Stimulated activated effector memory CD8-positive, alpha-beta T cell treated with anti-CD3 and anti-CD28 coated beads, Interleukin-12 subunit alpha, Interleukin-12 subunit beta, amount 100 ng/mL, for 72 hours (primary cell): Measurements from ENCODE around the gene ANKUB1.

Experiments
- ATAC-seq: fragments of 150-1000 bp; cut with Tn5 transposase; 2 replicates; pipeline ENCODE4 v1.10.0; 2021
- DNase-seq, 2 donors: peaks; one replicate each; pipeline ENCODE4 v3.0.0; 2021 to 2022; ENCODE audit warnings: low spot score in 2 of 2
- H3K27ac Mint-ChIP-seq: one replicate; pipeline ENCODE4 v1.8.0; 2022; ENCODE audit warnings: mild to moderate bottlenecking, mixed read lengths
- H3K36me3 Mint-ChIP-seq: one replicate; pipeline ENCODE4 v1.8.0; 2022; ENCODE audit warnings: mild to moderate bottlenecking, mixed read lengths
- H3K4me1 Mint-ChIP-seq: one replicate; pipeline ENCODE4 v1.8.0; 2022; ENCODE audit warnings: mixed read lengths
- H3K4me3 Mint-ChIP-seq: one replicate; pipeline ENCODE4 v1.8.0; 2022; ENCODE audit warnings: mild to moderate bottlenecking, mixed read lengths
- H3K9me3 Mint-ChIP-seq: one replicate; pipeline ENCODE4 v1.8.0; 2022; ENCODE audit warnings: mixed read lengths

The ANKUB1 gene

GRCh38 chr3:149815321-149815720, 23.0 kb upstream of the ANKUB1 start:
- no peaks in the 10 kb centered on the region for H3K9me3 Mint-ChIP-seq
- H3K4me3 Mint-ChIP-seq = peak overlapping the region; percentile 96
- ATAC-seq = no peak
- no peak overlapping the region for H3K27ac Mint-ChIP-seq
- H3K36me3 Mint-ChIP-seq = peaks cover 20% of the 10 kb centered on the region
- DNase-seq = no peak
- H3K4me1 Mint-ChIP-seq = peaks cover 60% of the 10 kb centered on the region

- Mint-ChIP-seq H3K27ac (peak overlapping the region; percentile 99), H3K9me3 (no peaks in the 10 kb centered on the region), H3K36me3 (peaks cover 20% of the 10 kb centered on the region), H3K4me1 (peaks cover 53% of the 10 kb centered on the region), H3K4me3 (peak overlapping the region; percentile 96)
- ATAC-seq (peak; percentile 33), DNase-seq (peak; percentile 3 to 54)
These were observed 21.3 kb upstream of the ANKUB1 start for GRCh38 chr3:149813367-149814281.

- Mint-ChIP-seq H3K9me3 (no peaks in the 10 kb centered on the region), H3K36me3 (peaks cover 20% of the 10 kb centered on the region), H3K4me3 (peak within 1 kb of the TSS; percentile 96), H3K4me1 (peaks cover 45% of the 10 kb centered on the region), H3K27ac (peak within 1 kb of the TSS; percentile 99)
- DNase-seq (peak; percentile 83 to 96), ATAC-seq (peak; percentile 96)
These were observed 20.4 kb upstream of the ANKUB1 start, which contains the start of gene RNF13 for GRCh38 chr3:149812606-149813366. TSS of gene RNF13 (plus strand) at chr3:149813215. CDS start at chr3:149846027, 32,812 bp downstream.

GRCh38 chr3:149812165-149812605, 19.8 kb upstream of the ANKUB1 start:
- ATAC-seq (no peak), DNase-seq (no peak)
- peak overlapping the region; percentile 96 for H3K4me3 Mint-ChIP-seq
- no peaks in the 10 kb centered on the region for H3K9me3 Mint-ChIP-seq
- peak overlapping the region; percentile 99 for H3K27ac Mint-ChIP-seq
- H3K4me1 Mint-ChIP-seq = peaks cover 39% of the 10 kb centered on the region
- peaks cover 20% of the 10 kb centered on the region for H3K36me3 Mint-ChIP-seq

GRCh38 chr3:149810846-149811245, 18.5 kb upstream of the ANKUB1 start:
- Mint-ChIP-seq H3K9me3 (no peaks in the 10 kb centered on the region), H3K4me1 (peaks cover 26% of the 10 kb centered on the region), H3K36me3 (peaks cover 14% of the 10 kb centered on the region), H3K4me3 (no peak overlapping the region), H3K27ac (no peak overlapping the region)
- no peak for DNase-seq
- no peak for ATAC-seq

- Mint-ChIP-seq H3K4me3 (no peak overlapping the region), H3K9me3 (no peaks in the 10 kb centered on the region), H3K27ac (no peak overlapping the region), H3K4me1 (peaks cover 16% of the 10 kb centered on the region), H3K36me3 (peaks cover 11% of the 10 kb centered on the region)
- no peak for ATAC-seq
- DNase-seq = no peak
These were observed 17.3 kb upstream of the ANKUB1 start for GRCh38 chr3:149809699-149810098.

- Mint-ChIP-seq H3K9me3 (no peaks in the 10 kb centered on the region), H3K4me1 (peaks cover 8% of the 10 kb centered on the region), H3K27ac (no peak overlapping the region), H3K36me3 (peaks cover 11% of the 10 kb centered on the region), H3K4me3 (no peak overlapping the region)
- DNase-seq = peak; percentile 32 to 68
- ATAC-seq = no peak
These were observed 16.0 kb upstream of the ANKUB1 start for GRCh38 chr3:149808209-149808829.

- Mint-ChIP-seq H3K4me3 (no peak overlapping the region), H3K36me3 (no peaks in the 10 kb centered on the region), H3K4me1 (no peaks in the 10 kb centered on the region), H3K9me3 (no peaks in the 10 kb centered on the region), H3K27ac (no peak overlapping the region)
- ATAC-seq (no peak), DNase-seq (no peak)
These were observed 13.9 kb upstream of the ANKUB1 start for GRCh38 chr3:149806171-149806778.

GRCh38 chr3:149801639-149802038, 9.3 kb upstream of the ANKUB1 start:
- ATAC-seq (no peak), DNase-seq (no peak)
- Mint-ChIP-seq H3K36me3 (no peaks in the 10 kb centered on the region), H3K4me1 (no peaks in the 10 kb centered on the region), H3K27ac (no peak overlapping the region), H3K9me3 (no peaks in the 10 kb centered on the region), H3K4me3 (no peak overlapping the region)

- no peak for DNase-seq
- H3K4me1 Mint-ChIP-seq = no peaks in the 10 kb centered on the region
- no peak overlapping the region for H3K27ac Mint-ChIP-seq
- H3K9me3 Mint-ChIP-seq = no peaks in the 10 kb centered on the region
- H3K36me3 Mint-ChIP-seq = no peaks in the 10 kb centered on the region
- ATAC-seq = no peak
- no peak overlapping the region for H3K4me3 Mint-ChIP-seq
These were observed 8.8 kb upstream of the ANKUB1 start for GRCh38 chr3:149801195-149801594.

- ATAC-seq (no peak), DNase-seq (no peak)
- Mint-ChIP-seq H3K9me3 (no peaks in the 10 kb centered on the region), H3K27ac (no peak overlapping the region), H3K4me1 (no peaks in the 10 kb centered on the region), H3K4me3 (no peak overlapping the region), H3K36me3 (no peaks in the 10 kb centered on the region)
These were observed 8.3 kb upstream of the ANKUB1 start for GRCh38 chr3:149800693-149801092.

GRCh38 chr3:149796026-149796425, 3.7 kb upstream of the ANKUB1 start:
- H3K4me1 Mint-ChIP-seq = no peaks in the 10 kb centered on the region
- ATAC-seq (no peak), DNase-seq (no peak)
- H3K4me3 Mint-ChIP-seq = no peak overlapping the region
- H3K27ac Mint-ChIP-seq = no peak overlapping the region
- H3K9me3 Mint-ChIP-seq = no peaks in the 10 kb centered on the region
- H3K36me3 Mint-ChIP-seq = no peaks in the 10 kb centered on the region

- H3K9me3 Mint-ChIP-seq = no peaks in the 10 kb centered on the region
- ATAC-seq (no peak), DNase-seq (no peak)
- H3K4me1 Mint-ChIP-seq = no peaks in the 10 kb centered on the region
- H3K4me3 Mint-ChIP-seq = no peak overlapping the region
- no peak overlapping the region for H3K27ac Mint-ChIP-seq
- no peaks in the 10 kb centered on the region for H3K36me3 Mint-ChIP-seq
These were observed 1.7 kb downstream of the ANKUB1 start for GRCh38 chr3:149790698-149791097.

- DNase-seq (no peak), ATAC-seq (no peak)
- H3K36me3 Mint-ChIP-seq = no peaks in the 10 kb centered on the region
- no peaks in the 10 kb centered on the region for H3K4me1 Mint-ChIP-seq
- H3K9me3 Mint-ChIP-seq = no peaks in the 10 kb centered on the region
- H3K27ac Mint-ChIP-seq = no peak overlapping the region
- no peak overlapping the region for H3K4me3 Mint-ChIP-seq
These were observed 2.1 kb downstream of the ANKUB1 start for GRCh38 chr3:149790268-149790667.
